Fibroblast of the aortic adventitia (primary cell): ENCODE data around the gene SULT1C2. TPM values are rescaled to one million over a fixed set of nuclear protein-coding genes. Genes with fewer than 3 reads are reported as not detected.

Experiments used
- DNase-seq: peaks from one replicate; pipeline ENCODE4 v3.0.0-alpha.2; 2010; ENCODE audit warnings: low read depth
- H3K4me3 ChIP-seq: 2 replicates; pipeline ENCODE4 v1.5.1; 2011; ENCODE audit warnings: low read depth, mild to moderate bottlenecking, control low read depth, low read length, moderate library complexity
- CTCF ChIP-seq: IDR thresholded peaks from 2 replicates; pipeline ENCODE4 v1.5.1; 2011; ENCODE audit warnings: mild to moderate bottlenecking, low read length, control low read depth, inconsistent platforms; ENCODE audit not compliant: insufficient read depth
- total RNA-seq: library from RNA; depleted of rRNA; stranded (reverse); fragments of >200 nt; gene quantifications from 2 replicates; pipeline ENCODE4 v1.2.3, GENCODE V29; 2012; ENCODE audit warnings: low replicate concordance

SULT1C2 gene
- total RNA-seq, 1 donor, result 0.27 TPM

GRCh38 chr2:108346827-108347226 is 58.1 kb downstream of the SULT1C2 start:
- no peak overlapping the region for H3K4me3 ChIP-seq
- no peak for DNase-seq
- no peak for TF ChIP-seq CTCF

- H3K4me3 ChIP-seq, result no peak overlapping the region
- DNase-seq, result no peak
- no peak for TF ChIP-seq CTCF
Measured at GRCh38 chr2:108347786-108348185, 59.1 kb downstream of the SULT1C2 start.

GRCh38 chr2:108348816-108349570 is 60.3 kb downstream of the SULT1C2 start:
- DNase-seq, result no peak
- no peak overlapping the region for H3K4me3 ChIP-seq
- no peak for TF ChIP-seq CTCF

GRCh38 chr2:108349571-108349928 is 60.9 kb downstream of the SULT1C2 start:
- DNase-seq, result no peak
- no peak for TF ChIP-seq CTCF
- no peak overlapping the region for H3K4me3 ChIP-seq

- DNase-seq, result peak; percentile 66
- H3K4me3 ChIP-seq, result no peak overlapping the region
- no peak for TF ChIP-seq CTCF
Measured at GRCh38 chr2:108351889-108352288, 63.2 kb downstream of the SULT1C2 start.

- TF ChIP-seq CTCF, result no peak
- no peak overlapping the region for H3K4me3 ChIP-seq
- no peak for DNase-seq
Measured at GRCh38 chr2:108354136-108354535, 65.4 kb downstream of the SULT1C2 start.
